Astrocyte of the hippocampus (primary cell): ENCODE results near the gene OPRL1.
"Not testable (repeated sequence)": the region's sequence is repeated elsewhere in the genome, so short reads cannot be mapped to it uniquely, and the experiment has no call there.

ENCODE experiments used
- DNase-seq: peaks from one replicate; pipeline ENCODE4 v3.0.0; 2011; ENCODE audit warnings: low read depth, low spot score

Gene OPRL1

GRCh38 chr20:64115171-64115911 lies 35.5 kb downstream of the OPRL1 start:
- no peak for DNase-seq

DNA sequence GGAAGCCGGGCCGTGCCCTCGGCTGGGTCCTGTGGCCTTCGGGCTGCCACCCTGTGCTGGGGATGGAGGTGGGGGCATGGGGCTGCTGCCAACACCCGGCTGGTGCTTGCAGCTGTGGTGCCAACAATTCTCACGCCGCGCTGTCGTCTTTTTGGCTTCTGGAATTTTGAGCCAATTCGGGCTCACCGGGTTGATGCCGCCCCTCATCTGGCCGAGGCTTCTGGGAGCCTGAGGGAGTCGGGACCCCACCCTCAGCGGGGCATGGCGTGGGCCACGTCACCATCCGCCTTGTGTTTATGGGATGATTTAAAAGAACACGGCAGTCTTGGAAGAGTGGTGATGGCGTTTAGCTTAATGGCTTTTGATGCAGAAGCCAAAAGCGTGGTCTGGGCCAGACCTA lies 36.1 kb downstream of the OPRL1 start:
- no peak for DNase-seq

GRCh38 chr20:64116541-64117431 lies 36.9 kb downstream of the OPRL1 start:
- DNase-seq = no peak

DNA sequence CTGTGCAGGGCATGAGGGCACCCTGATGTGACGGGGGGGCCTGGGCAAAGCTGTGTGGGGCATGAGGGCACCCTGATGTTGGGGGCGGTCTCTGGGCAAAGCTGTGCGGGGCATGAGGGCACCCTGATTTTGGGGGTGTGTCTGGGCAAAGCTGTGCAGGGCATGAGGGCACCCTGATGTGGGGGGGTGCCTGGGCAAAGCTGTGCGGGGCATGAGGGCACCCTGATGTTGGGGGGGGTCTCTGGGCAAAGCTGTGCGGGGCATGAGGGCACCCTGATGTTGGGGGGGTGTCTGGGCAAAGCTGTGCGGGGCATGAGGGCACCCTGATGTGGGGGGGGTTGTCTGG lies 37.5 kb downstream of the OPRL1 start:
- DNase-seq = not testable (repeated sequence)

GRCh38 chr20:64119301-64119680 lies 39.4 kb downstream of the OPRL1 start:
- no peak for DNase-seq

GRCh38 chr20:64119681-64120341 lies 39.9 kb downstream of the OPRL1 start:
- peak; percentile 14 for DNase-seq

DNA sequence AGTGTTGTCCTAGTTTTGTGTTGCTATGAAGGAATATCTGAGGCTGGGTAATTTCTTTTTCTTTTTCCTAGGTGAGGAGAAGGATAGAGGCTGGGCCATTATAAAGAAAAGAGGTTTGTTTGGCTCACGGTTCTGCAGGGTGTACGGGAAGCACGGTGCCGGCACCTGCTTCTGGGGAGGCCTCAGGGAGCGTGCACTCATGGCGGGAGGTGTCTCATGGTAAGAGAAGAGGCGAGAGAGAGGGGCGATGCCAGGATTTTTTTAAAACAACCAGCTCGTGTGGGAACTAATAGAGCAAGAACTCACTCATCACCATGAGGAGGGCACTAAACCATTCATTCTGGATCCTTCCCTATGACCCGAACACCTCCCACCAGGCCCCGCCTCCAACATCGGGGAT lies 41.7 kb downstream of the OPRL1 start:
- no peak for DNase-seq

DNA sequence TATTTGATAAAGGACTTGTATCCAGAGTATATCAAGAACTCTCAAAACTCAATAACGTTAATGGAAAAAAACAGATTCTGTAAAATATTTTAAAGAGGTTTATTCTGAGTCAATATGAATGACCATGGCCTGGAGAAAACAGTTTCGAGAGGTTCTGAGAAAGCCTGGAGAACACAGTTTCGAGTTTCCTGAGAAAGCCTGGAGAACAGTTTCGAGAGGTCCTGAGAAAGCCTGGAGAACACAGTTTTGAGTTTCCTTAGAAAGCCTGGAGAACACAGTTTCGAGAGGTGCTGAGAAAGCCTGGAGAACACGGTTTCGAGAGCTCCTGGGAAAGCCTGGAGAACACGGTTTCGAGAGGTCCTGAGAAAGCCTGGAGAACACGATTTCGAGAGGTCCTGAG lies 43.0 kb downstream of the OPRL1 start:
- not testable (repeated sequence) for DNase-seq

GRCh38 chr20:64123517-64123916 lies 43.6 kb downstream of the OPRL1 start:
- DNase-seq = not testable (repeated sequence)

DNA sequence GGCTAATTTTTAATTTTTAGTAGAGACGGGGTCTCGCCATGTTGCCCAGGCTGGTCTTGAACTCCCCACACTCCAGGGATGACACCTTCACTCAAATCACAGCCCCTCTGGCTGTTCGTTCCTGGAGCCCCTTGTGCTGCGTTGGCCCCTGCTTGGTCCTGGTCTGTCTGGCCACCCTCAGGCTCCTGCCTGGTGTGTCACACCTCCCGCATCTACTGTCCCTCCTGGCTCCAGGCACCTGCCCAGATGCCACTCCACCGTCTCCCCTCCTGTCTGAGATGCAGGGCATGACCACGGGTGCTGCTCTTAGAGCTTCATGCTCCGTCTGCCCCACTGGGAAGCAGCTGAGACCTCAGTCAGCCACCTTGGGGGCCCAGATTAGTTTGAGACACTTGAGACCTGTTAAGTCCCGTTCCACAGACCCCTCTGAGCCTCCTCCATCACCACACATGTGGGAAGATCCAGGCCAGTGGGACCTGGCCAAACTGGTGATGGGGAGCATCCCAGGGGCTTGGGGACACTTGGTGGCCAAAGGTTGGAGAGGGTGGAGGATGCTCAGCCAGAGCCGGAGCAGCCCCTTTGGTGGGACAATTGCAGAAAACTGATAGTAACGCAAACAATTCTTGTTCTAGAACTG lies 49.4 kb downstream of the OPRL1 start:
- DNase-seq = no peak

DNA sequence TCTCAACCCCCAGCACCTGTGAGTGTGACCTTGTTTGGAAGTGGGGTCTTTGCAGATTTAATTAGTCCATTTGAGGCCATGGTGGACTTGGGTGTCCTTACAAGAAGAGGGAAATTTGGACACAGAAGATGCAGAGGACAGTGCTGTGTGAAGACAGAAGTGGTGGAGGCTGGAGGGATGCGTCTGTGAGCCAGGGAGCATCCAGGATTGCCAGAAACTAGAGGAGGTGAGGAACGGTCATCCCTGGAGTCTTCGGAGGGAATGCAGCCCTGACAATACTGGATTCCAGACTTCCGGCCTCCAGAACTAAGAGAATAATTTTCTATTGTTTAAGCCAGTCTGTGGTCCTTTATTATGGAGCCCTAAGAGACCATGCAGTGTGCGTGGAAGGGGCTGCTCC lies 50.4 kb downstream of the OPRL1 start:
- DNase-seq = no peak

- DNase-seq = no peak
Measured at GRCh38 chr20:64130876-64131275, 51.0 kb downstream of the OPRL1 start.

GRCh38 chr20:64131406-64131805 lies 51.5 kb downstream of the OPRL1 start:
- no peak for DNase-seq

DNA sequence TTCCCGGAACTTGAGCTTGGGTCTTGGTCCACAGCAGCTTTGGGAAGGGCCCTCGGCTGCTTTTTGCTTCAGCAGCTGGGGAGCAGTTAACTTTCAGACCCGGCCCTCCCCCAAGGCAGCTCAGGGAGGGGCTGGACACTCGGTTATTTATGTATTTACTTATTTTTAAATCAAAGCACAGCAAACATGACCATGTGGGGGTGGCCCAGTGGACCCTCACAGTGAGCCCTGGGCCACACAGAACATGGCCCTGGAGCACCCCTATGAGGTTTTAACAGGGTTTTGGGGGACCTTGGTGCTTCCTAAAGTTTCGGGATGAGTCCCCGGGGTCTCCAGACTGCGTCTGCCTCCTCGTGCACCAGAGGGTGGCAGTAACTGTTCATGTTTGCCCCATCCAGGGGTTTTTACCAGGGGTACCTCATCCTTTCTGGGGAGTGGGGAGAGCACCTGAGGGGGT lies 54.1 kb downstream of the OPRL1 start:
- DNase-seq = no peak

DNA sequence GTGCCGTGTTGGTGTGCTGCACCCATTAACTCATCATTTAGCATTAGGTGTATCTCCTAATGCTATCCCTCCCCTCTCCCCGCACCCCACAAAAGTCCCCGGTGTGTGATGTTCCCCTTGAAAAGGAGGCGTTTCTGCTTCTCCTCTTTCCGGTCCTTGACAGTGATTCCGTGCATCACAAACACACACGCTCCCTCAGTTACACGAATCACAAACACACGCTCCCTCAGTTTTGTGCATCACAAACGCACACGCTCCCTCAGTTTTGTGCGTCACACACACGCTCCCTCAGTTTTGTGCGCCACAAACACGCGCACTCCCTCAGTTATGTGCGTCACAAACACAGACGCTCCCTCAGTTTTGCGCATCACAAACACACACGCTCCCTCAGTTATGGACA lies 54.9 kb downstream of the OPRL1 start:
- not testable (repeated sequence) for DNase-seq

GRCh38 chr20:64136004-64136710 lies 56.3 kb downstream of the OPRL1 start:
- no peak for DNase-seq

- no peak for DNase-seq
Measured at GRCh38 chr20:64137598-64138031, 57.7 kb downstream of the OPRL1 start.

DNA sequence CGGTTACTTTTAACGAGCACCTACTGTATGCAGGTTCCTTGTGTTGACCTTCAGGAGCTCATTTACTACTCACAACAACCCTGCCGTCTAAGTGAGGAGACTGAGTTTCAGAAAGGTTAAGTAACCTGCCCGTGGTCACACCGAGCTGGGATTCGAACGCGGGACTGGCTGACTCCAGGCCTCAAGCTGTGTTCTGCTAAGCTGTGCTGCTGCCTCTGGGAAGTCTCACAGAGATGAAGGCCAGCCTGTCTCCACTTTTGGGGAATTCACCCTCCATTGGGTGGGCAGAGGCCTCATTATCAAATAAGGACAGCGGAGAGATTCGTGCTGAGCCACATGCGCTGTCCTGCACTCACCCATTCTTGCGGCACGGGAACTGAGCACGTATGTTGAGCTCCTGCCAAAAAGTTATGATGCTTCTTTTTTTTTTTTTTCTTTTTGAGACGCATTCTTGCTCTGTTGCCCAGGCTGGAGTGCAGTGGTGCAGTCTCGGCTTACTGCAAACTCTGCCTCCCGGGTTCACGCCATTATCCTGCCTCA lies 58.5 kb downstream of the OPRL1 start:
- DNase-seq = no peak

GRCh38 chr20:64139199-64140060 lies 59.5 kb downstream of the OPRL1 start:
- DNase-seq = no peak
